AG10803 (cell line): Measurements from ENCODE around the gene DARS1.

Experiments used
- DNase-seq: peaks from one replicate; pipeline ENCODE4 v3.0.0; 2010; ENCODE audit warnings: low read depth
- H3K4me3 ChIP-seq: 2 replicates; pipeline ENCODE4 v1.5.1; 2011; ENCODE audit warnings: mild to moderate bottlenecking, low read length, control low read depth
- TF ChIP-seq, protein P1 (sequence below): conservative IDR thresholded peaks from 2 replicates; pipeline ENCODE4 v1.5.1; 2011; ENCODE audit warnings: mild to moderate bottlenecking, low read length, control low read depth, inconsistent platforms

Gene DARS1

DNA sequence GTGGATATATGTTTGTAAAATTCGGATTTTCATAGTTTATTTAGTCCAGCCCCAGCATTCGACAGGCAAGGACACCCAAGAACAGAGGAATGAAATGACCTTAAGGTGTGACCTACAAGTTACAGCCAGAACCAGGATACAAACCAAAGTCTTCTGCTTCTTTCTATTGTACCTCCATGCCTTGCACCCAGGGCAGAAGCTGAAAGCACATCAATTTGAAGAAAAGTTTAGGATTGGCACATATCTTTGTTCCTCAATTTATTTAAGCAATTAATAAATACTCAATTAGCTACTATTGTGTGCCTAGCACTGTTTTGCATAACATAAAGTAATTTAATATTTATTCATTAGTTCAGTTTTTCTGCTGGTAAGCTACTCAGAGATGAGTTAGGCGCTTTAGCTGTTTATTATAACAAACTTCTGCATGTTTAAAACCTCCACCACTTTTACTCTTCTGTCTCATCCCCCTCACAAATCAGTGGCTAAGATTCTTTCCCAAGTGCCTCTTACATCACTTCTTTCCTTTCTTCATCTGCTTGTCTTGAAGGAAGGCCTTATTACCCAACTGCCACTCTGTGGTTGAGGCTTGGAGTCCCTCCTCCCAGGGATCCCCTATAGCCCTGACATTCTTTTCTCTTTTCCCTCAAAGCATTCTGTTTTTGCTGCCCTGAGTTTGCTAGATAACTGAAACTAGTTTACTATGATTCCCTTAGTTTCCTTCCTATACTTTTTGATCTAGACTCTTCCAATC, 37.1 kb upstream of the DARS1 start:
- TF ChIP-seq, protein P1, sequence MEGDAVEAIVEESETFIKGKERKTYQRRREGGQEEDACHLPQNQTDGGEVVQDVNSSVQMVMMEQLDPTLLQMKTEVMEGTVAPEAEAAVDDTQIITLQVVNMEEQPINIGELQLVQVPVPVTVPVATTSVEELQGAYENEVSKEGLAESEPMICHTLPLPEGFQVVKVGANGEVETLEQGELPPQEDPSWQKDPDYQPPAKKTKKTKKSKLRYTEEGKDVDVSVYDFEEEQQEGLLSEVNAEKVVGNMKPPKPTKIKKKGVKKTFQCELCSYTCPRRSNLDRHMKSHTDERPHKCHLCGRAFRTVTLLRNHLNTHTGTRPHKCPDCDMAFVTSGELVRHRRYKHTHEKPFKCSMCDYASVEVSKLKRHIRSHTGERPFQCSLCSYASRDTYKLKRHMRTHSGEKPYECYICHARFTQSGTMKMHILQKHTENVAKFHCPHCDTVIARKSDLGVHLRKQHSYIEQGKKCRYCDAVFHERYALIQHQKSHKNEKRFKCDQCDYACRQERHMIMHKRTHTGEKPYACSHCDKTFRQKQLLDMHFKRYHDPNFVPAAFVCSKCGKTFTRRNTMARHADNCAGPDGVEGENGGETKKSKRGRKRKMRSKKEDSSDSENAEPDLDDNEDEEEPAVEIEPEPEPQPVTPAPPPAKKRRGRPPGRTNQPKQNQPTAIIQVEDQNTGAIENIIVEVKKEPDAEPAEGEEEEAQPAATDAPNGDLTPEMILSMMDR = no peak
- no peak overlapping the region for H3K4me3 ChIP-seq
- DNase-seq = peak; percentile 11

- no peak overlapping the region for H3K4me3 ChIP-seq
- TF ChIP-seq, protein P1 = no peak
- no peak for DNase-seq
Measured at GRCh38 chr2:136021976-136022375, 36.5 kb upstream of the DARS1 start.

GRCh38 chr2:136021406-136021805, 36.0 kb upstream of the DARS1 start:
- no peak for DNase-seq
- no peak overlapping the region for H3K4me3 ChIP-seq
- TF ChIP-seq, protein P1 = no peak

DNA sequence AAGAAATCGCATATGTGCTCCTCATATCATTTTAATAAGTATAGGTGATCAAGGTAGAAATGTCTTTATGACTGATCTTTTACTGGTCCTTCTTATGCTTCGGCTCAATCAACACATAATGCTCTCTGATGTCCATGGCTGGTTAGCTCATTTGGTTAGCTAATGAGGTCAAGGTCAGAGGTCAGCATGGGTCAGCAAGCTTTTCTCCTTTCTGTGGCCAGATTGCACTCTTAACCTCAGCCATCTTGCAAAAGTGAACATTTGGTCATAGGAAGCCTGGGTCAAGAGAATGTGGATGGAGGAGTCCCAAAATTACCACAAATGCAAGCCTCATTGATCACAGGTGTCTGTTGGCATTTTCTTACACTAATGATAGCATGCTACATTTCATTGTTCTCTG, 35.4 kb upstream of the DARS1 start:
- TF ChIP-seq, protein P1 = no peak
- DNase-seq = no peak
- no peak overlapping the region for H3K4me3 ChIP-seq

DNA sequence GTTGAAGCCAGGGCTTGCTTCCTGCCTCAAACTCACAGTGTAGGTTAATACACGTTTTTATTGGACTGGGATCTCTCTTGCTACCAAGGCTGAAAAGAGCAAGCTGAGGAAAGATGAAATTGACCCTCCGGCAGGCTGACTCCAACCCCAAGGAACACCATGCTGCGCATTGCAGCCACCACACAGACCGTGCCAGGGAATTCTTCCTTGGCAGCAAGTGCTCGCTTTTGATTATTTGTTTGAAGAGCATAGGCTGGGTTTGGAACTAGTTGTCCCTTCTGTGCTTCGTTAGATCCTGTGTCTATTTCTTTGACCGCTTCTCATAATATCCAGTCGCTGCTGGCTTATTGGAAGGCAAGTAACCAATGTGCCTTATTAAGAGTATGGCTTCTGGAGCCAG, 34.4 kb upstream of the DARS1 start:
- no peak overlapping the region for H3K4me3 ChIP-seq
- DNase-seq = no peak
- TF ChIP-seq, protein P1 = no peak

DNA sequence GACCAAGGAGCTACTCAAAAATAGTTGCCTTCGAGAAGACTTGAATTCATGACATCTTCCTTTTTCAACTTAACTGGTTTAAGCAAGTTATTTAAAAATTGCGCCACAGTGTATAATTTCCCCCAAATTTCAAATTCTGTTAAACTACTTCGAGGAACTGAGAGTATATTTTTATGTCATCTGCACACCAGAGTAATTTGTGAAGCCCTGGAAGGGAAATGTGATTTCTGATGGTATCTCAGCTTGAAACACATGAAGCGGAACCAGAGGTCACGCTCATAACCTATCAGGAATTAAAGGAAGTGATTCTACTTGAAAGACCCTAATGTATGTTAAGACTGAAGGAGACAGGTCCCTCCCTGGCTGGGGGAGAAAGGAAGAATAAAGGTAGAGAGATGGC, 33.9 kb upstream of the DARS1 start:
- H3K4me3 ChIP-seq = no peak overlapping the region
- TF ChIP-seq, protein P1 = no peak
- no peak for DNase-seq

DNA sequence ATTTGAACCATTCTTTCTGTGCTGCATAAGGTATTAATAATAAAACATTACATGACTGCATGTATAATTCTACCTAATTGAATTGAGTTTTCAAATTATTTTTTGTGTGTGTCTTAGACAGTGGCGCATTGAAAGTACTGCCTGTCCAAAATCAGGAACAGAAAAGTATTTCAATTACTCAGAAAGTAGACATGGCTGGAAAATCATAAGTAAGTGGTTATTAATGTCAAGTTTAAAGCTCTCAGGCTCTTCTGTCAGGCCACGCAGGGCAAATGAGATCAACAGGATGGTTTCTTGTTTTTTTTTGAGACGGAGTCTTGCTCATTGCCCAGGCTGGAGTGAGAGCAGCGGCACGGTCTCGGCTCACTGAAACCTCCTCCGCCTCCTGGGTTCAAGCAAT, 32.4 kb upstream of the DARS1 start:
- no peak for DNase-seq
- TF ChIP-seq, protein P1 = no peak
- H3K4me3 ChIP-seq = no peak overlapping the region
